IMR-90 (cell line): Measurements from ENCODE around the gene LHFPL3. TPM values are rescaled to one million over a fixed set of nuclear protein-coding genes. Genes with fewer than 3 reads are reported as not detected.

Experiments used
- ATAC-seq: fragments of 200-7000 bp; cut with Tn5 transposase; 2 replicates; pipeline ENCODE4 v1.9.1; 2020; ENCODE audit warnings: low read depth, mild to moderate bottlenecking, moderate library complexity
- BruUV-seq: library from RNA; stranded (reverse); fragments of 400-500 nt; replicated peaks from 2 replicates; lab custom pipeline; 2021; lab: Mats Ljungman, UMichigan
- CTCF ChIA-PET: fragments of 300-600 bp; formaldehyde crosslinking; extraction: SDS; loops from one replicate; lab custom pipeline; 2021; ENCODE audit warnings: antibody characterized with exemption; lab: Yijun Ruan, JAX
- POLR2A ChIA-PET: fragments of 300-600 bp; sonication (Branson Sonifier 250); formaldehyde crosslinking; loops from one replicate; lab custom pipeline; 2022; ENCODE audit warnings: antibody characterized with exemption; ENCODE audit not compliant: unreplicated experiment; lab: Charles Lee
- DNase-seq: peaks from one replicate; pipeline ENCODE4 v3.0.0; 2013
- H2AFZ ChIP-seq: replicated peaks from 2 replicates; pipeline ENCODE3; 2013; ENCODE audit warnings: low read length, mild to moderate bottlenecking; ENCODE audit not compliant: poor library complexity
- H2AK5ac ChIP-seq: 2 replicates; pipeline ENCODE4 v1.6.1; 2013; ENCODE audit warnings: low read depth, low read length, inconsistent platforms
- H2AK9ac ChIP-seq: replicated peaks from 2 replicates; pipeline ENCODE3; 2013; ENCODE audit warnings: mild to moderate bottlenecking, low read depth, low read length, moderate library complexity; ENCODE audit not compliant: poor library complexity
- H2BK120ac ChIP-seq: 2 replicates; pipeline ENCODE4 v1.6.1; 2013; ENCODE audit warnings: low read depth, low read length, inconsistent platforms
- H2BK15ac ChIP-seq: 3 replicates; pipeline ENCODE4 v1.6.1; 2013; ENCODE audit warnings: low read depth, low read length, inconsistent platforms
- H2BK20ac ChIP-seq: 2 replicates; pipeline ENCODE4 v1.6.1; 2013; ENCODE audit warnings: low read depth, mild to moderate bottlenecking, inconsistent platforms, low read length, moderate library complexity
- H2BK5ac ChIP-seq: 2 replicates; pipeline ENCODE4 v1.6.1; 2013; ENCODE audit warnings: mild to moderate bottlenecking, low read depth, low read length, inconsistent platforms; ENCODE audit not compliant: poor library complexity, severe bottlenecking
- H3K14ac ChIP-seq: replicated peaks from 2 replicates; pipeline ENCODE4 v1.6.1; 2013; ENCODE audit warnings: low read depth, low read length, inconsistent platforms
- H3K18ac ChIP-seq: 2 replicates; pipeline ENCODE4 v1.6.1; 2013; ENCODE audit warnings: low read depth, low read length, control low read depth
- H3K23ac ChIP-seq: 2 replicates; pipeline ENCODE4 v1.6.1; 2013; ENCODE audit warnings: low read depth, low read length, inconsistent platforms
- H3K27ac ChIP-seq: 2 replicates; pipeline ENCODE4 v1.5.1; 2013; ENCODE audit warnings: mild to moderate bottlenecking, control low read depth, low read length; ENCODE audit not compliant: insufficient read depth
- H3K27me3 ChIP-seq: 2 replicates; pipeline ENCODE4 v1.6.1; 2013; ENCODE audit warnings: low read length; ENCODE audit not compliant: control insufficient read depth, insufficient read depth
- H3K36me3 ChIP-seq: 2 replicates; pipeline ENCODE4 v1.6.1; 2013; ENCODE audit warnings: low read length, mixed read lengths; ENCODE audit not compliant: control insufficient read depth, insufficient read depth
- H3K4ac ChIP-seq: 2 replicates; pipeline ENCODE4 v1.6.1; 2013; ENCODE audit warnings: low read depth, low read length, inconsistent platforms
- H3K4me1 ChIP-seq: 2 replicates; pipeline ENCODE4 v1.6.1; 2013; ENCODE audit warnings: low read length, mixed read lengths; ENCODE audit not compliant: control insufficient read depth, insufficient read depth
- H3K4me2 ChIP-seq: 2 replicates; pipeline ENCODE4 v1.6.1; 2013; ENCODE audit warnings: low read depth, mild to moderate bottlenecking, control low read depth, low read length, moderate library complexity
- H3K4me3 ChIP-seq: 2 replicates; pipeline ENCODE4 v1.5.1; 2013; ENCODE audit warnings: low read depth, mild to moderate bottlenecking, control low read depth, low read length, moderate library complexity; ENCODE audit not compliant: insufficient read depth
- H3K56ac ChIP-seq: 2 replicates; pipeline ENCODE4 v1.6.1; 2013; ENCODE audit warnings: low read length, inconsistent platforms; ENCODE audit not compliant: insufficient read depth; ENCODE audit errors: extremely low read depth
- H3K79me1 ChIP-seq, 2 experiments: 2 replicates each; pipeline ENCODE4 v1.6.1; 2013; ENCODE audit warnings: low read length in 2 of 2, inconsistent platforms in 1 of 2, low read depth in 1 of 2
- H3K9ac ChIP-seq: 2 replicates; pipeline ENCODE4 v1.6.1; 2013; ENCODE audit warnings: low read depth, low read length, control low read depth
- H3K9me1 ChIP-seq: 2 replicates; pipeline ENCODE4 v1.6.1; 2013; ENCODE audit warnings: low read length, inconsistent platforms; ENCODE audit not compliant: insufficient read depth
- H3K9me3 ChIP-seq: 2 replicates; pipeline ENCODE4 v1.6.1; 2013; ENCODE audit warnings: low read length; ENCODE audit not compliant: control insufficient read depth, insufficient read depth
- H4K20me1 ChIP-seq: 2 replicates; pipeline ENCODE4 v1.6.1; 2013; ENCODE audit warnings: low read length, inconsistent platforms; ENCODE audit not compliant: insufficient read depth
- H4K5ac ChIP-seq: 2 replicates; pipeline ENCODE4 v1.6.1; 2013; ENCODE audit warnings: mild to moderate bottlenecking, low read depth, low read length, control low read depth
- H4K8ac ChIP-seq, 2 experiments: 2 replicates each; pipeline ENCODE4 v1.6.1; 2013; ENCODE audit warnings: low read depth in 2 of 2, low read length in 2 of 2, control low read depth in 1 of 2, inconsistent platforms in 1 of 2
- H4K91ac ChIP-seq: 2 replicates; pipeline ENCODE4 v1.6.1; 2013; ENCODE audit warnings: low read depth, low read length, inconsistent platforms; ENCODE audit not compliant: insufficient read depth
- BHLHE40 ChIP-seq: fragments of 150-350 bp; IDR thresholded peaks from 2 replicates; pipeline ENCODE4 v1.6.1; 2016; ENCODE audit warnings: mild to moderate bottlenecking, low read depth, low read length
- CEBPB ChIP-seq: IDR thresholded peaks from 2 replicates; pipeline ENCODE4 v1.6.1; 2012; ENCODE audit warnings: low read depth, low read length, improper control_type of control experiment
- CHD1 ChIP-seq: IDR thresholded peaks from 2 replicates; pipeline ENCODE4 v1.6.1; 2012; ENCODE audit warnings: low read depth, low read length, improper control_type of control experiment
- CTCF ChIP-seq: conservative IDR thresholded peaks from 2 replicates; pipeline ENCODE4 v1.5.1; 2012; ENCODE audit warnings: mild to moderate bottlenecking, low read depth, low read length, improper control_type of control experiment
- FOS ChIP-seq: fragments of 150-350 bp; IDR thresholded peaks from 2 replicates; pipeline ENCODE4 v1.6.1; 2016; ENCODE audit warnings: low read depth, low read length
- MAFK ChIP-seq: IDR thresholded peaks from 2 replicates; pipeline ENCODE4 v1.6.1; 2012; ENCODE audit warnings: low read depth, low read length, improper control_type of control experiment
- MAZ ChIP-seq: IDR thresholded peaks from 2 replicates; pipeline ENCODE4 v1.6.1; 2012; ENCODE audit warnings: low read depth, mild to moderate bottlenecking, low read length, improper control_type of control experiment, moderate library complexity, borderline replicate concordance
- MXI1 ChIP-seq: IDR thresholded peaks from 2 replicates; pipeline ENCODE4 v1.6.1; 2012; ENCODE audit warnings: low read depth, mild to moderate bottlenecking, low read length, moderate library complexity, borderline replicate concordance
- NFE2L2 ChIP-seq: fragments of 150-350 bp; IDR thresholded peaks from 2 replicates; pipeline ENCODE4 v1.6.1; 2016; ENCODE audit warnings: low read depth, mild to moderate bottlenecking, low read length
- POLR2A ChIP-seq: IDR thresholded peaks from 2 replicates; pipeline ENCODE4 v1.6.1; 2012; ENCODE audit warnings: mild to moderate bottlenecking, low read depth, low read length
- RAD21 ChIP-seq: IDR thresholded peaks from 2 replicates; pipeline ENCODE4 v1.6.1; 2012; ENCODE audit warnings: low read length, improper control_type of control experiment
- RFX5 ChIP-seq: IDR thresholded peaks from 2 replicates; pipeline ENCODE4 v1.8.0; 2012; ENCODE audit warnings: low read depth, mild to moderate bottlenecking, low read length, moderate library complexity
- USF2 ChIP-seq: fragments of 150-350 bp; IDR thresholded peaks from 2 replicates; pipeline ENCODE4 v1.6.1; 2017; ENCODE audit warnings: mild to moderate bottlenecking, antibody characterized with exemption, low read length, low read depth
- WGBS, 2 experiments: methylation state at CpG; one replicate each; pipeline versions ENCODE4 v1.1.5 to v1.1.7; 2013; ENCODE audit warnings: missing lambda C conversion rate in 2 of 2; ENCODE audit not compliant: insufficient read length in 1 of 2; ENCODE audit errors: extremely low coverage in 2 of 2; 5-methylcytosine and 5-hydroxymethylcytosine counted together
- dilution Hi-C: fragments of 300-500 bp; cut with HindIII; formaldehyde crosslinking; loops from one replicate; pipeline ENCODE4 v1.14.3; 2018; ENCODE audit warnings: low sequenced_read_pairs; ENCODE audit not compliant: unreplicated experiment
- in situ Hi-C: fragments of 300-500 bp; cut with MboI; formaldehyde crosslinking; loops from 3 replicates; pipeline ENCODE4 v1.14.3; 2019; ENCODE audit warnings: low sequenced_read_pairs, inconsistent platforms, mixed read lengths
- intact Hi-C: fragments of 100-400 bp; cut with micrococcal nuclease; formaldehyde crosslinking; loops from 2 replicates; pipeline ENCODE4 v1.10.0; 2022
- polyA plus RNA-seq, 3 experiments: library from polyadenylated mRNA; depleted of rRNA; stranded (reverse); fragments of >200 nt; gene quantifications; 2 replicates each; pipeline ENCODE4 v1.2.3, GENCODE V29; 2012; ENCODE audit warnings: low replicate concordance in 1 of 3
- total RNA-seq: library from RNA; depleted of rRNA; stranded (reverse); fragments of >200 nt; gene quantifications from 2 replicates; pipeline ENCODE4 v1.2.3, GENCODE V29; 2012
- TF ChIP-seq, protein P1 (sequence below): fragments of 150-350 bp; IDR thresholded peaks from 2 replicates; pipeline ENCODE4 v1.6.1; 2016; ENCODE audit warnings: low read depth, mild to moderate bottlenecking, low read length, moderate library complexity, borderline replicate concordance

Gene LHFPL3
- total and polyA plus RNA-seq, 2 of the 4 experiments (the other 2 are of a cell fraction): not detected

- intact Hi-C loops: loop anchor here (1.0 to 5.0 kb wide), 4 partner anchors 58 to 566 kb away; no protein-coding TSS in a partner anchor
- BruUV-seq: no TSS peak
- Histone ChIP-seq H3K9ac (no peak overlapping the region), H3K79me1 (peaks cover 0 to 7% of the 10 kb centered on the region in 2 experiments; a peak in 2 of 4 replicates), H3K4me3 (no peak overlapping the region), H3K9me1 (peaks cover 4% of the 10 kb centered on the region), H4K5ac (no peak overlapping the region), H4K20me1 (no peaks in the 10 kb centered on the region), H2AK9ac (peak overlapping the region; percentile 21), H2BK120ac (0 out of 2 replicates have a peak overlapping the region, but pooled peaks have one; percentile 3), H4K91ac (no peak overlapping the region), H2AK5ac (no peak overlapping the region), H3K4me2 (no peak overlapping the region), H3K36me3 (no peaks in the 10 kb centered on the region), H2BK20ac (no peak overlapping the region; the same call in 1 of the 2 replicates), H3K27me3 (peaks cover 3% of the 10 kb centered on the region), H3K27ac (no peak overlapping the region), H2AFZ (peak overlapping the region; percentile 82), H3K9me3 (no peaks in the 10 kb centered on the region), H2BK15ac (0 out of 3 replicates have a peak overlapping the region, but pooled peaks have one; percentile 92), H2BK5ac (no peak overlapping the region), H3K18ac (peak overlapping the region; percentile 13; the same call in 1 of the 2 replicates), H3K23ac (0 out of 2 replicates have a peak overlapping the region, but pooled peaks have one; percentile 31), H3K14ac (0 out of 2 replicates have a peak overlapping the region, but pooled peaks have one; percentile 37), H3K4me1 (peaks cover 10% of the 10 kb centered on the region; the same call in 1 of the 2 replicates), H3K56ac (no peak overlapping the region), H4K8ac (no peak overlapping the region; a peak in 1 of 4 replicates), H3K4ac (no peak overlapping the region)
- ChIA-PET POLR2A (no interaction called here), CTCF (interaction anchor here (0.7 to 1.0 kb wide), 5 partner anchors 35 to 566 kb away, joined by 3 to 5 read pairs (median 4); no protein-coding TSS in a partner anchor)
- DNase-seq: peak; percentile 70
- peak; percentile 21 for ATAC-seq
- in situ Hi-C loops: no loop called here
- dilution Hi-C loops: no loop called here
- 50% methylated on average over 1 of the region's 5 CpGs; no CpG with 5 or more reads in 1 of the 2 experiments for WGBS, 2 experiments
- TF ChIP-seq CHD1 (no peak), MXI1 (no peak), POLR2A (no peak), RFX5 (no peak), FOS (no peak), NFE2L2 (no peak), MAZ (no peak), BHLHE40 (no peak), RAD21 (no peak), USF2 (no peak), CTCF (no peak), MAFK (no peak), CEBPB (no peak)
- TF ChIP-seq, protein P1, sequence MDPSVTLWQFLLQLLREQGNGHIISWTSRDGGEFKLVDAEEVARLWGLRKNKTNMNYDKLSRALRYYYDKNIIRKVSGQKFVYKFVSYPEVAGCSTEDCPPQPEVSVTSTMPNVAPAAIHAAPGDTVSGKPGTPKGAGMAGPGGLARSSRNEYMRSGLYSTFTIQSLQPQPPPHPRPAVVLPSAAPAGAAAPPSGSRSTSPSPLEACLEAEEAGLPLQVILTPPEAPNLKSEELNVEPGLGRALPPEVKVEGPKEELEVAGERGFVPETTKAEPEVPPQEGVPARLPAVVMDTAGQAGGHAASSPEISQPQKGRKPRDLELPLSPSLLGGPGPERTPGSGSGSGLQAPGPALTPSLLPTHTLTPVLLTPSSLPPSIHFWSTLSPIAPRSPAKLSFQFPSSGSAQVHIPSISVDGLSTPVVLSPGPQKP: no peak
Observed at GRCh38 chr7:104922182-104923009, 594.0 kb downstream of the LHFPL3 start.
